ENCODE results near the gene C3orf85. TPM values are rescaled to one million over a fixed set of nuclear protein-coding genes. Genes with fewer than 3 reads are reported as not detected.

Gene C3orf85
- total RNA-seq, 2 experiments from 2014 or later = not detected

DNA sequence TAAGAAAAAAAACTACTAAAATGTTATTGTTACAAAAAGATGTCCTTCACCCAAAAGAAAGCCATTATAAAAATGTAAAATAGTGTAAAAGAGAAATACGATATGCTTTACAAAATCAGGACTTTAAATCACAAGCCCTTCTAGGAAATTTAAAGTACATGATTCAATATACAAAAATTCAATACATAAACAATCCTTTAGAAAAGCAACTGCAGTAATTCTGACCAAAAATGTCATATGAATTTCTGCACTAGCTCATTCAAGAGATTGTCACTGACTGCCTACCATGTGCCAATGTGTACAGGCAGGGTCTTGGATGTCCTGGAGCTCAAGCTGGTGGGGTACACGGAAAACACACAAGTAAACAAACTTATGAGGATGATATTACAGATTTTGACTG lies 21.1 kb upstream of the C3orf85 start:
- no peaks in the 10 kb centered on the region for H3K27me3 ChIP-seq (ENCODE audit: control insufficient read depth in 1 of 2, insufficient read depth in 2 of 2, low read length in 2 of 2)
- POLR2A ChIA-PET = no interaction called here
- Mint-ChIP-seq H3K27ac (no peak overlapping the region), H3K36me3 (ENCODE audit: low read depth) (no peaks in the 10 kb centered on the region), H3K4me1 (ENCODE audit: low read depth) (no peaks in the 10 kb centered on the region), H3K4me3 (no peak overlapping the region), H3K9me3 (no peaks in the 10 kb centered on the region), H3K27me3 (no peaks in the 10 kb centered on the region)
- CTCF ChIA-PET = no interaction called here
- intact Hi-C loops (cut with DNase I, micrococcal nuclease) = no loop called here
- no peaks in the 10 kb centered on the region for H3K36me3 ChIP-seq (ENCODE audit: insufficient read depth, low read length)
- no peak overlapping the region for H3K27ac ChIP-seq (ENCODE audit: low read depth in 1 of 2, low read length in 2 of 2)
- no peak for DNase-seq
- TF ChIP-seq, protein P1, sequence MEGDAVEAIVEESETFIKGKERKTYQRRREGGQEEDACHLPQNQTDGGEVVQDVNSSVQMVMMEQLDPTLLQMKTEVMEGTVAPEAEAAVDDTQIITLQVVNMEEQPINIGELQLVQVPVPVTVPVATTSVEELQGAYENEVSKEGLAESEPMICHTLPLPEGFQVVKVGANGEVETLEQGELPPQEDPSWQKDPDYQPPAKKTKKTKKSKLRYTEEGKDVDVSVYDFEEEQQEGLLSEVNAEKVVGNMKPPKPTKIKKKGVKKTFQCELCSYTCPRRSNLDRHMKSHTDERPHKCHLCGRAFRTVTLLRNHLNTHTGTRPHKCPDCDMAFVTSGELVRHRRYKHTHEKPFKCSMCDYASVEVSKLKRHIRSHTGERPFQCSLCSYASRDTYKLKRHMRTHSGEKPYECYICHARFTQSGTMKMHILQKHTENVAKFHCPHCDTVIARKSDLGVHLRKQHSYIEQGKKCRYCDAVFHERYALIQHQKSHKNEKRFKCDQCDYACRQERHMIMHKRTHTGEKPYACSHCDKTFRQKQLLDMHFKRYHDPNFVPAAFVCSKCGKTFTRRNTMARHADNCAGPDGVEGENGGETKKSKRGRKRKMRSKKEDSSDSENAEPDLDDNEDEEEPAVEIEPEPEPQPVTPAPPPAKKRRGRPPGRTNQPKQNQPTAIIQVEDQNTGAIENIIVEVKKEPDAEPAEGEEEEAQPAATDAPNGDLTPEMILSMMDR (IDR thresholded peaks at IDR 0.05) = no peak
- H3K9me3 ChIP-seq (ENCODE audit: control insufficient read depth in 1 of 2, insufficient read depth in 1 of 2, low read length in 2 of 2) = peaks cover 0 to 7% of the 10 kb centered on the region in 2 experiments
- H3K4me1 ChIP-seq (ENCODE audit: insufficient read depth, low read length) = no peaks in the 10 kb centered on the region
- no peak for ATAC-seq (ENCODE audit: poor library complexity)
- H3K4me3 ChIP-seq (ENCODE audit: low read length) = no peak overlapping the region

DNA sequence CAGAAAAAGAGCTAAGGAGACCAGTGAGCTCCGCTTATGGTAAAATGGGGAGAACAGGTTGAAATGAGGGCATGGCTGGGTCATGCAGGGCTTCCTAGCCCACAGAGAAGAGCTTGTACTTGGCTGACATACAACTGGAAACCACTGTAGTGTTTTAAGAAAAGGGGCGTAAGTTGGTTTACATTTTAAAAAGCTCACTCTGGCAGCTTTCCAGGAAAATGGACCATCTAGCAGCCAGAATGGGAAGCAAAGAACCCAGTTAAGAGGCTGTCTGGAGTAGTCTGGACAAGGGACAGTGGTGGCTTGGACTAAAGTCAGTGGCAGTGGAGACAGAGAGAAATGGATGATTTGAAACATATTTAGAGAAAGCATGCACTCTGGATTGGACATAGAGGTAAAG lies 20.5 kb upstream of the C3orf85 start:
- Histone ChIP-seq H3K4me1 (ENCODE audit: insufficient read depth, low read length) (no peaks in the 10 kb centered on the region), H3K9me3 (ENCODE audit: control insufficient read depth in 1 of 2, insufficient read depth in 1 of 2, low read length in 2 of 2) (peaks cover 0 to 7% of the 10 kb centered on the region in 2 experiments), H3K36me3 (ENCODE audit: insufficient read depth, low read length) (no peaks in the 10 kb centered on the region), H3K4me3 (ENCODE audit: low read length) (no peak overlapping the region), H3K27me3 (ENCODE audit: control insufficient read depth in 1 of 2, insufficient read depth in 2 of 2, low read length in 2 of 2) (no peaks in the 10 kb centered on the region), H3K27ac (ENCODE audit: low read depth in 1 of 2, low read length in 2 of 2) (no peak overlapping the region)
- TF ChIP-seq, protein P1 (IDR thresholded peaks at IDR 0.05) = no peak
- no peaks in the 10 kb centered on the region for H3K9me3 Mint-ChIP-seq
- no peaks in the 10 kb centered on the region for H3K27me3 Mint-ChIP-seq
- POLR2A ChIA-PET = no interaction called here
- CTCF ChIA-PET = no interaction called here
- H3K4me1 Mint-ChIP-seq (ENCODE audit: low read depth) = no peaks in the 10 kb centered on the region
- no peaks in the 10 kb centered on the region for H3K36me3 Mint-ChIP-seq (ENCODE audit: low read depth)
- intact Hi-C loops (cut with DNase I, micrococcal nuclease) = no loop called here
- H3K4me3 Mint-ChIP-seq = no peak overlapping the region
- ATAC-seq (ENCODE audit: poor library complexity) = no peak
- DNase-seq = no peak
- H3K27ac Mint-ChIP-seq = no peak overlapping the region

- H3K4me1 Mint-ChIP-seq (ENCODE audit: low read depth) = no peaks in the 10 kb centered on the region
- CTCF ChIA-PET = no interaction called here
- peak in 2 of 14 experiments; percentile 10 to 32 for DNase-seq
- H3K9me3 Mint-ChIP-seq = peaks cover 9% of the 10 kb centered on the region
- peaks cover 5% of the 10 kb centered on the region for H3K27me3 Mint-ChIP-seq
- Histone ChIP-seq H3K4me3 (ENCODE audit: low read length) (no peak within 1 kb of the TSS), H3K27me3 (ENCODE audit: control insufficient read depth in 1 of 2, insufficient read depth in 2 of 2, low read length in 2 of 2) (no peaks in the 10 kb centered on the region), H3K27ac (ENCODE audit: low read depth in 1 of 2, low read length in 2 of 2) (no peak within 1 kb of the TSS), H3K4me1 (ENCODE audit: insufficient read depth, low read length) (no peaks in the 10 kb centered on the region), H3K36me3 (ENCODE audit: insufficient read depth, low read length) (no peaks in the 10 kb centered on the region), H3K9me3 (ENCODE audit: control insufficient read depth in 1 of 2, insufficient read depth in 1 of 2, low read length in 2 of 2) (peaks cover 0 to 7% of the 10 kb centered on the region in 2 experiments)
- TF ChIP-seq, protein P1 (IDR thresholded peaks at IDR 0.05) = no peak
- H3K4me3 Mint-ChIP-seq = no peak within 1 kb of the TSS
- no peak within 1 kb of the TSS for H3K27ac Mint-ChIP-seq
- intact Hi-C loops (cut with DNase I, micrococcal nuclease) = no loop called here
- POLR2A ChIA-PET = no interaction called here
- H3K36me3 Mint-ChIP-seq (ENCODE audit: low read depth) = no peaks in the 10 kb centered on the region
- ATAC-seq (ENCODE audit: poor library complexity) = no peak
Measured at GRCh38 chr3:109117939-109118338, 18.6 kb upstream of the C3orf85 start, which contains the start of gene MORC1. Gene MORC1 (minus strand): TSS chr3:109118134. CDS start chr3:109118059, 75 bp downstream.
